Epithelial cell of proximal tubule (primary cell): ENCODE data around the gene TP73. TPM values are rescaled to one million over a fixed set of nuclear protein-coding genes. Genes with fewer than 3 reads are reported as not detected.

Experiments used
- DNase-seq: peaks from one replicate; pipeline ENCODE4 v3.0.0-alpha.2; 2011; ENCODE audit warnings: low read depth
- H3K4me3 ChIP-seq: 2 replicates; pipeline ENCODE4 v1.5.1; 2011; ENCODE audit warnings: low read depth, mild to moderate bottlenecking, low read length
- total RNA-seq: library from RNA; depleted of rRNA; stranded (reverse); fragments of >200 nt; gene quantifications from 2 replicates; pipeline ENCODE4 v1.2.3, GENCODE V29; 2015
- TF ChIP-seq, protein P1 (sequence below): conservative IDR thresholded peaks from 2 replicates; pipeline ENCODE4 v1.5.1; 2012; ENCODE audit warnings: low read depth, mild to moderate bottlenecking, low read length

The TP73 gene
- total RNA-seq, 1 donor from 2014 or later: not detected

DNA sequence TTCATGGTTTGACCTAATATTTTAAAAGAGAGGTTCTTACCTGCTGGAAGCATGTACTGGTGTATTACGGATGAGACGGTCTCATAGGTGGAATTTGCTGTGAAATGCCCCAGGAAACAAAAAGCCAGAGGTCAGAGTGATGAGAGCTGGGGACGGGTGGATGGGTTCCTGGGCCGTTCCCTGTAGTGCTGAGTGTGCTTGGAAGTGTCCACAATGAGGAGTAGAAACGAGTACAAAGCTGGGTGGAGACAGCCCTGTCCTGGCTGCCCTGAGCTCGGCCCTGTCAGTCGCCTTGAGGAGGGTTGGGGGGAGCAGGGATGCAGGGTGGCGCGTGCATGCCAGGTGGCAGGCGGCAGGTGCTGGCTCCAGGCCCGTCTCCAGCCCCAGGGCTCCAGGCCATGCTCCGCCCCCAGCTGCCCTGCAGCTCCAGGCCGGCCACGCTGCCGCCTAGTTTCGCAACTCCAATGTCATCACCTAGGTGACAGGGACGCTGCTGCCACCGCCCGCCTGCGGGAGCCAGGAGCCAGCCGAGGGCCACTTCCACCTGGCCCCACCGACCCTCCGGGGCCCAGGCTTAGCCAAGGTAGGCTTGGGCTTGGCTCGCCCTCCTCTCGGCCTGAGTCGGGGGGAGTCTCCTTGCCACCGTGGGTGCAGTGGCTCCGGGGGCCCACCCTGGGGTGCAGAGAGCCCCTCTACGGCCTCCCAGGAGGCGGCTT lies 16.4 kb downstream of the TP73 start:
- no peak for DNase-seq
- TF ChIP-seq, protein P1, sequence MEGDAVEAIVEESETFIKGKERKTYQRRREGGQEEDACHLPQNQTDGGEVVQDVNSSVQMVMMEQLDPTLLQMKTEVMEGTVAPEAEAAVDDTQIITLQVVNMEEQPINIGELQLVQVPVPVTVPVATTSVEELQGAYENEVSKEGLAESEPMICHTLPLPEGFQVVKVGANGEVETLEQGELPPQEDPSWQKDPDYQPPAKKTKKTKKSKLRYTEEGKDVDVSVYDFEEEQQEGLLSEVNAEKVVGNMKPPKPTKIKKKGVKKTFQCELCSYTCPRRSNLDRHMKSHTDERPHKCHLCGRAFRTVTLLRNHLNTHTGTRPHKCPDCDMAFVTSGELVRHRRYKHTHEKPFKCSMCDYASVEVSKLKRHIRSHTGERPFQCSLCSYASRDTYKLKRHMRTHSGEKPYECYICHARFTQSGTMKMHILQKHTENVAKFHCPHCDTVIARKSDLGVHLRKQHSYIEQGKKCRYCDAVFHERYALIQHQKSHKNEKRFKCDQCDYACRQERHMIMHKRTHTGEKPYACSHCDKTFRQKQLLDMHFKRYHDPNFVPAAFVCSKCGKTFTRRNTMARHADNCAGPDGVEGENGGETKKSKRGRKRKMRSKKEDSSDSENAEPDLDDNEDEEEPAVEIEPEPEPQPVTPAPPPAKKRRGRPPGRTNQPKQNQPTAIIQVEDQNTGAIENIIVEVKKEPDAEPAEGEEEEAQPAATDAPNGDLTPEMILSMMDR: no peak

GRCh38 chr1:3669421-3669821 lies 17.1 kb downstream of the TP73 start:
- no peak for DNase-seq
- H3K4me3 ChIP-seq: no peak overlapping the region
- TF ChIP-seq, protein P1: no peak

More for the DNA sequence above, 16.4 kb downstream of the TP73 start:
- no peak overlapping the region for H3K4me3 ChIP-seq

DNA sequence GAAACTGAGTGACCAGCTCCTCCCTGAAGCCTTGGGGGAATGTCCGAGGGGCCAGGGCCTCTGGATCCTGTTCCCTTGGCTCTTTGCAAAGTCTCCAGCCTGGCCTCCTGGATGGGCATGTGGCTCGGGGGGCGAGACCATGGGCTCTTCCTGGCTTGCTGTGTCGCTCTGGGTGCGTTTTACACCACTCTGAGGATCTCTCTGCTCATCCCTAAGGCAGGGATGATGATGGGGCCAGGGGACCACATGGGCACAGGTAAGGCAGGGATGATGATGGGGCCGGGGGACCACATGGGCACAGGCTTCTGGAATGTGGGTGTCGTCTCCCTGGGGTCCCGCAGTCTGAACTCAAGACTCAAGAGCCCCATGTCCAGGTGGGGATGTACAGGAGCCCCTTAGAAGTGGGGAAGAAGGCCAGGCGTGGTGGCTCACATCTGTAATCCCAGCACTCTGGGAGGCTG lies 17.7 kb downstream of the TP73 start:
- TF ChIP-seq, protein P1: no peak
- no peak for DNase-seq
- H3K4me3 ChIP-seq: no peak overlapping the region

GRCh38 chr1:3670823-3671265 lies 18.5 kb downstream of the TP73 start:
- TF ChIP-seq, protein P1: no peak
- no peak for DNase-seq
- H3K4me3 ChIP-seq: no peak overlapping the region

DNA sequence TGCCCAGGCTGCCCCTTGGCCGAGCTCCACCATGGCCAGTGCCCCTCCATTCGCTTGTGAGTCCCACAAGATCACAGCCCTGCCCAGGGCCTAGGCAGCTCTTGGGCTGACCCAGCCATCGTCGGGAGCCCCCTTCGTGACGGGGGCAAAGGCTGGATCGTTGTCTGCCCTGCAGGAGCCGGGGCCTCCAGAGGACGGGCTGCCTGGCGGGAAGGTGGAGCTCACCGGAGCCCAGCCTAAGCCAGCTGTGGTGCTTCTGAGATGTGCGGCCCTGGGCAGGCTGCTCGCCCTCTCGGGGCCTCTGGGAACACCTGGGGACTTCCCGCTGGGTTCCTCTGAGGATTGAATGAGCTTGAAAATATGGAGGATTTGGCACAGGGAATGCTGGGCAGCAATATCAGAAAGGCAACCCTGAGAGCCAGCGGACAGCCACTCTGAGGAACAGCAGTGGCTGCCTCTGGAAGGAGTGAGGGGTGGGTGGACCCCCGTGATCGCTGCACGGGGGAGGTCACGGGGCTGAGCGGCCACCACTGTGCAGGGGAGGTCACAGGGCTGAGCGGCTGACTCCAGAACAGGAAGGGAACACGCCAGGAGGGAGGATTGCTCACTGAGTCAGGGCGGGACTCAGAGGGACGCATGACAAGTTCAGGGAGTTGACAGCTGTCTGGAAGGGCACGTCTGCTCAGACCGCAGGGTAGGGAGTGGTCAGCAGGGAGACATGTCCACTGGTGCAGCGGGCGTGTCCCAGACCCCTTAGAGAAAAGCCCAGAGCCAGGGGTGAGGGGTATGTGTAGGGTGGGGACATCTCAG lies 19.3 kb downstream of the TP73 start:
- DNase-seq: no peak
- no peak overlapping the region for H3K4me3 ChIP-seq

GRCh38 chr1:3672231-3672970 lies 20.1 kb downstream of the TP73 start:
- H3K4me3 ChIP-seq: no peak overlapping the region
- no peak for DNase-seq
- TF ChIP-seq, protein P1: no peak

More for the DNA sequence above, 19.3 kb downstream of the TP73 start:
- TF ChIP-seq, protein P1: no peak
